Neuronal stem cell (in vitro differentiated cells): ENCODE measurements around the gene WFS1.

ENCODE experiments used
- DNase-seq: peaks from one replicate; pipeline ENCODE4 v3.0.0-alpha.2; 2013; ENCODE audit warnings: low spot score
- H2AFZ ChIP-seq: one replicate; pipeline ENCODE4 v1.6.1; 2013; ENCODE audit warnings: mild to moderate bottlenecking, low read length, inconsistent platforms
- H2AK5ac ChIP-seq: 2 replicates; pipeline ENCODE4 v1.6.1; 2013; ENCODE audit warnings: low read depth, mild to moderate bottlenecking, inconsistent platforms, low read length, moderate library complexity, mixed read lengths
- H2BK120ac ChIP-seq: 2 replicates; pipeline ENCODE4 v1.6.1; 2013; ENCODE audit warnings: low read depth, mild to moderate bottlenecking, inconsistent platforms, low read length, moderate library complexity, mixed read lengths
- H2BK12ac ChIP-seq: one replicate; pipeline ENCODE4 v1.6.1; 2013; ENCODE audit warnings: low read length, inconsistent platforms
- H2BK15ac ChIP-seq: 2 replicates; pipeline ENCODE4 v1.6.1; 2013; ENCODE audit warnings: mild to moderate bottlenecking, low read length, inconsistent platforms, mixed read lengths
- H2BK5ac ChIP-seq: one replicate; pipeline ENCODE4 v1.6.1; 2013; ENCODE audit warnings: inconsistent platforms, mild to moderate bottlenecking, low read length, moderate library complexity
- H3K14ac ChIP-seq: one replicate; pipeline ENCODE4 v1.6.1; 2013; ENCODE audit warnings: low read length, inconsistent platforms
- H3K18ac ChIP-seq: 2 replicates; pipeline ENCODE4 v1.6.1; 2013; ENCODE audit warnings: low read length, inconsistent platforms
- H3K23ac ChIP-seq: 2 replicates; pipeline ENCODE4 v1.6.1; 2013; ENCODE audit warnings: low read depth, mild to moderate bottlenecking, mixed read lengths, low read length, inconsistent platforms; ENCODE audit not compliant: poor library complexity
- H3K27ac ChIP-seq: replicated peaks from 3 replicates; pipeline ENCODE4 v1.5.1; 2013; ENCODE audit warnings: low read length, inconsistent platforms
- H3K27me3 ChIP-seq, 3 experiments: 2 replicates each; pipeline ENCODE4 v1.6.1; 2013; ENCODE audit warnings: low read length in 3 of 3, mild to moderate bottlenecking in 2 of 3, inconsistent platforms in 1 of 3, low read depth in 1 of 3, mixed read lengths in 1 of 3, moderate library complexity in 1 of 3; ENCODE audit not compliant: control insufficient read depth in 3 of 3, insufficient read depth in 3 of 3
- H3K36me3 ChIP-seq, 2 donors: replicated peaks in 1 of 2; 2 replicates each; pipeline ENCODE4 v1.6.1; 2013; ENCODE audit warnings: low read length in 2 of 2; ENCODE audit not compliant: control insufficient read depth in 2 of 2, insufficient read depth in 2 of 2
- H3K4ac ChIP-seq: 2 replicates; pipeline ENCODE4 v1.6.1; 2013; ENCODE audit warnings: inconsistent platforms, mild to moderate bottlenecking, low read length, moderate library complexity
- H3K4me1 ChIP-seq, 2 donors: 1 replicate in 1 of 2; 2 replicates in 1 of 2; pipeline ENCODE4 v1.6.1; 2013; ENCODE audit warnings: low read length in 2 of 2, low read depth in 1 of 2; ENCODE audit not compliant: control insufficient read depth in 2 of 2, insufficient read depth in 1 of 2
- H3K4me2 ChIP-seq: one replicate; pipeline ENCODE4 v1.6.1; 2013; ENCODE audit warnings: mild to moderate bottlenecking, low read length, inconsistent platforms; ENCODE audit not compliant: insufficient read depth, poor library complexity, severe bottlenecking
- H3K4me3 ChIP-seq, 2 donors: 2 replicates each; pipeline ENCODE4 v1.5.1; 2013; ENCODE audit warnings: low read length in 2 of 2, mild to moderate bottlenecking in 2 of 2, inconsistent platforms in 1 of 2, moderate library complexity in 1 of 2
- H3K79me1 ChIP-seq: one replicate; pipeline ENCODE4 v1.6.1; 2013; ENCODE audit warnings: low read depth, mild to moderate bottlenecking, inconsistent platforms, low read length, moderate library complexity
- H3K9ac ChIP-seq: one replicate; pipeline ENCODE4 v1.6.1; 2013; ENCODE audit warnings: mild to moderate bottlenecking, low read depth, low read length, inconsistent platforms; ENCODE audit not compliant: poor library complexity
- H3K9me3 ChIP-seq, 2 donors: replicated peaks in 1 of 2; 2 replicates each; pipeline versions ENCODE3 to v1.6.1; 2013; ENCODE audit warnings: low read length in 2 of 2, mild to moderate bottlenecking in 2 of 2, inconsistent platforms in 1 of 2, low read depth in 1 of 2, mixed read lengths in 1 of 2, moderate library complexity in 1 of 2; ENCODE audit not compliant: control insufficient read depth in 2 of 2, insufficient read depth in 1 of 2
- H4K8ac ChIP-seq: one replicate; pipeline ENCODE4 v1.6.1; 2013; ENCODE audit warnings: low read depth, mild to moderate bottlenecking, inconsistent platforms, low read length, moderate library complexity
- H4K91ac ChIP-seq: one replicate; pipeline ENCODE4 v1.6.1; 2013; ENCODE audit warnings: low read length, low read depth, mild to moderate bottlenecking, inconsistent platforms; ENCODE audit not compliant: poor library complexity
- WGBS, 2 donors: extraction: QIAGEN DNeasy Blood & Tissue Kit; methylation state at CpG; one replicate each; pipeline ENCODE4 v1.1.7; 2013; ENCODE audit warnings: missing lambda C conversion rate in 2 of 2, mixed read lengths in 1 of 2; ENCODE audit not compliant: insufficient read length in 2 of 2, insufficient replicate concordance in 1 of 2; ENCODE audit errors: extremely low coverage in 2 of 2; 5-methylcytosine and 5-hydroxymethylcytosine counted together

Gene WFS1

DNA sequence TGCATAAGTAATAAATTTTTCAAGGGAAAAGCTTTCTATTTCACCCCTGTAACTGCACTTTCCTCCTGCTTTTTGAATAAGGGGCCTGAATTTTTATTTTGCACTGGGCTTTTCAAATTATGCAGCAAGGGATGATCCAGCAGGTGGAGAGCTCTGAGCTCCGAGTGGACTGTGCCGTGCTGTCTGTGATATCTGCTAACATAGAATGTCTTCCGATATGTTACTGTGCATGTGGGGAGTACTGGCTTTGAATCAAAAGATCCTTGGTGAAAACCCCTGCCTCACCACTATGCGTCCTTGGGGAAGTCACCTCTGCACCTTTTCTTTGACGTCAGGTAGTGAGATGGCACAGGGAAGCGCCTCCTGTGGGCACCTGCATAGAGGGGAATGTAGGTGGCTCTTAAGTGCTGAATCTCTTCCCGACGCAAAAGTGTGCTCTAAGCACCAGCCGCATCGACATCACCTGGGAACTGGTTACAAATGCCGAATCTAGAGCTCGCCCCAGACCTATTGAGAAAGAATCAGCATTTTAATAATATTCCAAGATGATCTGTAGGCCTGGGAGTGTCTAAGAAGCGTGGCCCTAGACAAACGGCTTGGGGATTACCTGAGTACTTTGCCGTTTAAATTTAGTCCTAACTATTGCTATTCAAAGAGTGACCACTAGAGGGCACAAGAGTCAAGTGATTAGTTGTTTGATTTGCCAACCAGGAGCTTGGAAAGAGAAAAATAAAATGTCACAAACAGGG is 19.2 kb upstream of the WFS1 start:
- WGBS, 2 donors: no CpG with 5 or more reads among the region's 15 CpGs
- Histone ChIP-seq H3K23ac (no peak overlapping the region), H3K9ac (no peak overlapping the region), H3K4me1 (no peaks in the 10 kb centered on the region), H3K27me3 (peaks cover 0 to 57% (median 0%) of the 10 kb centered on the region in 3 experiments), H2AK5ac (no peak overlapping the region), H4K91ac (no peak overlapping the region), H3K79me1 (no peaks in the 10 kb centered on the region), H3K18ac (no peak overlapping the region), H4K8ac (no peak overlapping the region), H3K9me3 (peaks cover 0 to 3% of the 10 kb centered on the region in 2 donors), H3K27ac (no peak overlapping the region), H2BK15ac (no peak overlapping the region), H2BK12ac (no peak overlapping the region), H2BK120ac (no peak overlapping the region), H3K4me3 (no peak overlapping the region), H3K4me2 (no peak overlapping the region), H2AFZ (no peak overlapping the region), H3K4ac (no peak overlapping the region), H3K36me3 (no peaks in the 10 kb centered on the region), H3K14ac (no peak overlapping the region), H2BK5ac (no peak overlapping the region)
- peak; percentile 84 for DNase-seq

DNA sequence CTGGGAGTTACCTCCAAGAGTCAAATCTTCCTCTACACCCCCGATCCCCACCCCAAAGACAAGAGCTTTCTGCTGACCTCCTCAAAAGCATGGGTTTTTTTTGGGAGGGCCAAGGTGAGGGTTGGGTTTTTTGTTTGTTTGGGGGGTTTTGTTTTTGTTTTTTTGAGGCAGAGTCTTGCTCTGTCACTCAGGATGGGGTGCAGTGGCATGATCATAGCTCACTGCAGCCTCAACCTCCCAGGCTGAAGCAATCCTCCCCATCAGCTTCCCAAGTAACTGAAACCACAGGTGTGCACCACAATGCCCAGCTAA is 18.7 kb upstream of the WFS1 start:
- H3K4me3 ChIP-seq: no peak overlapping the region
- H3K27ac ChIP-seq: no peak overlapping the region
- no peak overlapping the region for H3K4me2 ChIP-seq
- H3K36me3 ChIP-seq: no peaks in the 10 kb centered on the region
- H2AK5ac ChIP-seq: no peak overlapping the region
- H2BK12ac ChIP-seq: no peak overlapping the region
- H4K8ac ChIP-seq: no peak overlapping the region
- H3K9me3 ChIP-seq: peaks cover 0 to 2% of the 10 kb centered on the region in 2 donors
- no CpG with 5 or more reads among the region's 1 CpG for WGBS, 2 donors
- H3K4me1 ChIP-seq: no peaks in the 10 kb centered on the region
- H2BK15ac ChIP-seq: peak overlapping the region; percentile 20
- no peak overlapping the region for H3K9ac ChIP-seq
- H2BK120ac ChIP-seq: no peak overlapping the region
- no peaks in the 10 kb centered on the region for H3K79me1 ChIP-seq
- no peak overlapping the region for H3K4ac ChIP-seq
- H2AFZ ChIP-seq: no peak overlapping the region
- H4K91ac ChIP-seq: no peak overlapping the region
- DNase-seq: no peak
- H3K14ac ChIP-seq: no peak overlapping the region
- peaks cover 0 to 57% (median 0%) of the 10 kb centered on the region in 3 experiments for H3K27me3 ChIP-seq
- no peak overlapping the region for H3K23ac ChIP-seq
- no peak overlapping the region for H2BK5ac ChIP-seq
- no peak overlapping the region for H3K18ac ChIP-seq

DNA sequence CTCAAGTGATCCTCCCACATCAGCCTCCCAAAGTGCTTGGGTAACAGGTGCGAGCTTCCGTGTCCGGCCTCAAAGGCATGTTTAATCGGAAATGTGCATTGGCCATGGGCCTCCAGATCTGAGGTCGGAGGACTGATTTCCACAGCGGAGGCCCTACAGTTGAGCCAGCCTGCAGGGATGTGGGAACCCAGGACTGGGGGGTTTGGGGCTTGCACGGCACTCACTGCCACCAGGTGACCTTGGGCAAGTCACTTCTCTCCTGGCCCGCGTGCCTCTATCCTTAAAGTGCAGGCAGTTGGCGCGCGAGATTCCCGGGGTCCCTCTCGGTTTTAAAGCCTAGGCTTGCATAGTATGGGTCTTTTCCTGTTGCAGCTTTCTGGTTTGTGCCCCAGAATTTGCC is 18.3 kb upstream of the WFS1 start:
- no CpG with 5 or more reads among the region's 14 CpGs for WGBS, 2 donors
- Histone ChIP-seq H3K9me3 (peaks cover 0 to 2% of the 10 kb centered on the region in 2 donors), H3K23ac (no peak overlapping the region), H3K4me2 (no peak overlapping the region), H2BK120ac (no peak overlapping the region), H3K27me3 (peaks cover 0 to 54% (median 0%) of the 10 kb centered on the region in 3 experiments), H2AFZ (no peak overlapping the region), H3K79me1 (no peaks in the 10 kb centered on the region), H3K18ac (no peak overlapping the region), H3K36me3 (no peaks in the 10 kb centered on the region), H2BK15ac (peak overlapping the region; percentile 20), H4K91ac (no peak overlapping the region), H2AK5ac (no peak overlapping the region), H2BK5ac (no peak overlapping the region), H3K4me3 (no peak overlapping the region), H3K27ac (no peak overlapping the region), H3K4ac (no peak overlapping the region), H3K9ac (no peak overlapping the region), H3K4me1 (no peaks in the 10 kb centered on the region), H4K8ac (no peak overlapping the region), H3K14ac (no peak overlapping the region), H2BK12ac (no peak overlapping the region)
- no peak for DNase-seq

GRCh38 chr4:6252051-6252450 is 17.6 kb upstream of the WFS1 start:
- Histone ChIP-seq H3K18ac (no peak overlapping the region), H3K79me1 (no peaks in the 10 kb centered on the region), H3K27me3 (peaks cover 0 to 54% (median 0%) of the 10 kb centered on the region in 3 experiments), H3K27ac (no peak overlapping the region), H3K4me2 (no peak overlapping the region), H4K8ac (no peak overlapping the region), H3K9me3 (no peaks in the 10 kb centered on the region), H2BK120ac (no peak overlapping the region), H3K14ac (no peak overlapping the region), H3K9ac (no peak overlapping the region), H3K4ac (no peak overlapping the region), H3K23ac (no peak overlapping the region), H2AK5ac (peak overlapping the region; percentile 43), H3K36me3 (no peaks in the 10 kb centered on the region), H2BK5ac (no peak overlapping the region), H2BK15ac (no peak overlapping the region), H2AFZ (no peak overlapping the region), H3K4me3 (no peak overlapping the region), H4K91ac (no peak overlapping the region), H2BK12ac (no peak overlapping the region), H3K4me1 (peaks cover 0 to under 1% of the 10 kb centered on the region in 2 donors)
- DNase-seq: no peak
- WGBS, 2 donors: no CpG with 5 or more reads among the region's 8 CpGs
